Subcutaneous abdominal adipose tissue (tissue), 5 donors: Measurements from ENCODE around the gene SGF29.

ENCODE experiments used
- H3K27ac ChIP-seq: one replicate; pipeline ENCODE4 v1.7.0; 2013; ENCODE audit warnings: low read depth, mild to moderate bottlenecking, inconsistent platforms, low read length, moderate library complexity
- H3K27me3 ChIP-seq, 5 donors: one replicate each; pipeline ENCODE4 v1.7.0; 2013; ENCODE audit warnings: low read length in 5 of 5, inconsistent platforms in 1 of 5; ENCODE audit not compliant: control insufficient read depth in 5 of 5, insufficient read depth in 4 of 5
- H3K36me3 ChIP-seq, 5 donors: one replicate each; pipeline ENCODE4 v1.7.0; 2013; ENCODE audit warnings: low read length in 5 of 5; ENCODE audit not compliant: control insufficient read depth in 5 of 5, insufficient read depth in 5 of 5
- H3K4me1 ChIP-seq, 5 donors: one replicate each; pipeline ENCODE4 v1.7.0; 2013; ENCODE audit warnings: low read length in 5 of 5, mild to moderate bottlenecking in 3 of 5, moderate library complexity in 1 of 5; ENCODE audit not compliant: control insufficient read depth in 5 of 5, insufficient read depth in 5 of 5
- H3K4me3 ChIP-seq, 5 donors: one replicate each; pipeline ENCODE4 v1.7.0; 2013; ENCODE audit warnings: low read length in 5 of 5, low read depth in 1 of 5
- H3K9ac ChIP-seq, 5 donors: one replicate each; pipeline ENCODE4 v1.7.0; 2013; ENCODE audit warnings: low read length in 5 of 5, mild to moderate bottlenecking in 4 of 5, moderate library complexity in 3 of 5
- H3K9me3 ChIP-seq, 5 donors: one replicate each; pipeline ENCODE4 v1.7.0; 2013; ENCODE audit warnings: low read length in 5 of 5; ENCODE audit not compliant: control insufficient read depth in 5 of 5
- donor health status: healthy.
- donor health status: healthy.
- donor health status: healthy.
- donor health status: healthy.
- donor health status: healthy.

The SGF29 gene

DNA sequence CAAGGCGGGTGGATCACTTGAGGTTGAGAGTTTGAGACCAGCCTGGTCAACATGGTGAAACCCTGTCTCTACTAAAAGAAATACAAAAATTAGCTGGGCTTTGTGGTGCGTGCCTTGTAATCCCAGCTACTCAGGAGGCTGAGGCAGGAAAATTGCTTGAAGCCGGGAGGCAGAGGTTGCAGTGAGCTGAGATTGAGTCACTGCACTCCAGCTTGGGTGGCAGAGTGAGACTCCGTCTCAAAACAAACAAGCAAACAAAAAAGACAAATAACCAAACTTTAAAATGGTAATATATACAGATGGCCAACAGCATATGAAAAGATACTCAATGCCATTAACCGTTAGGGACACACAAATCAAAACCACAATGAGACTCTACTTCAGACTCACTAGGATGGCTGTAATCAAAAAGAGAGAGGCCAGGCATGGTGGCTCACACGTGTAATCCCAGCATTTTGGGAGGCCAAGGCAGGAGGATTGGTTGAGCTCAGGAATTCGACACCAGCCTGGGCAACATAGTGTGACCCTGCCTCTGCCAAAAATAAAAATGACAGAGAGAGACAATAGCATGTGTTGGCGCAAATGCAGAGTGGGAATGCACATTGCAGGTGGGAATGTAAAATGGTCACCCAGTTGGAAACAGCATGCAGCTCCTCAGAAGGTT, 21.9 kb downstream of the SGF29 start:
- Histone ChIP-seq H3K27me3 (no peaks in the 10 kb centered on the region), H3K4me1 (peaks cover 2 to 25% (median 19%) of the 10 kb centered on the region in 5 donors), H3K36me3 (peaks cover 0 to 5% (median 0%) of the 10 kb centered on the region in 5 donors)

DNA sequence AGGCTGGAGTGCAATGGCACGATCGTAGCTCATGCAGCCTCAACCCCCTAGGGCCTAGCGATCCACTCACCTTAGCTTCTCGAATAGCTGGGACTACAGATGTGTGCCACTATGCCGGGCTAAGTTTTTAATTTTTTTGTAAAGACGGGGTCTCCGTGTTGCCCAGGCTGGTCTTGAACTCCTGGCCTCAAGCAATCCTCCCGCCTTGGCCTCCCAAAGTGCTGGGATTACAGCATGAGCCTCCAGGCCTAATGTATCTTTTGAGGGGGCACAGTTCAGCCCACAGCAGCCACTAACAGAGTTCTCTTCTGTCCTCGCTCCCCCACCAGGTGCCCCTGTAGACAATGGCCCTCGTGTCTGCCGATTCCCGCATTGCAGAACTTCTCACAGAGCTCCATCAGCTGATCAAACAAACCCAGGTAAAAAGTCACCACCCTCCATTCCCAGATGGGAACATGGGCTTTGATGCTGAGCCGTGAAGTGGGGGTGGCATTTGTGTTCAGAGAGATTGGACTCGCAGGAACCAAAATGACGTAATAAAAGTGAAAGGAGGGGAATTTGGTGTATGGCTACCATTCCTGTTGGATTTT, 27.1 kb downstream of the SGF29 start:
- Histone ChIP-seq H3K9ac (no peak overlapping the region), H3K27me3 (no peaks in the 10 kb centered on the region), H3K36me3 (peaks cover 3 to 42% (median 34%) of the 10 kb centered on the region in 5 donors), H3K27ac (no peak overlapping the region), H3K4me3 (no peak overlapping the region), H3K9me3 (no peaks in the 10 kb centered on the region), H3K4me1 (no peaks in the 10 kb centered on the region)

More for the DNA sequence above, 21.9 kb downstream of the SGF29 start:
- H3K27ac ChIP-seq, result no peak overlapping the region
- no peak overlapping the region for H3K4me3 ChIP-seq
- H3K9me3 ChIP-seq, result no peaks in the 10 kb centered on the region
- H3K9ac ChIP-seq, result no peak overlapping the region

GRCh38 chr16:28585674-28586073, 32.0 kb downstream of the SGF29 start:
- Histone ChIP-seq H3K27ac (no peak overlapping the region), H3K27me3 (no peaks in the 10 kb centered on the region), H3K4me3 (no peak overlapping the region), H3K36me3 (peaks cover 3 to 83% (median 71%) of the 10 kb centered on the region in 5 donors), H3K9ac (no peak overlapping the region), H3K9me3 (no peaks in the 10 kb centered on the region), H3K4me1 (no peaks in the 10 kb centered on the region)

GRCh38 chr16:28586466-28586865, 32.7 kb downstream of the SGF29 start:
- Histone ChIP-seq H3K4me1 (no peaks in the 10 kb centered on the region), H3K27me3 (no peaks in the 10 kb centered on the region), H3K9ac (no peak overlapping the region), H3K4me3 (no peak overlapping the region), H3K27ac (no peak overlapping the region), H3K9me3 (no peaks in the 10 kb centered on the region), H3K36me3 (peaks cover 3 to 85% (median 74%) of the 10 kb centered on the region in 5 donors)

GRCh38 chr16:28587386-28587785, 33.7 kb downstream of the SGF29 start:
- H3K9me3 ChIP-seq, result no peaks in the 10 kb centered on the region
- no peak overlapping the region for H3K27ac ChIP-seq
- no peak overlapping the region for H3K4me3 ChIP-seq
- no peak overlapping the region for H3K9ac ChIP-seq
- no peaks in the 10 kb centered on the region for H3K27me3 ChIP-seq
- peaks cover 0 to 84% (median 75%) of the 10 kb centered on the region in 5 donors for H3K36me3 ChIP-seq
- no peaks in the 10 kb centered on the region for H3K4me1 ChIP-seq

DNA sequence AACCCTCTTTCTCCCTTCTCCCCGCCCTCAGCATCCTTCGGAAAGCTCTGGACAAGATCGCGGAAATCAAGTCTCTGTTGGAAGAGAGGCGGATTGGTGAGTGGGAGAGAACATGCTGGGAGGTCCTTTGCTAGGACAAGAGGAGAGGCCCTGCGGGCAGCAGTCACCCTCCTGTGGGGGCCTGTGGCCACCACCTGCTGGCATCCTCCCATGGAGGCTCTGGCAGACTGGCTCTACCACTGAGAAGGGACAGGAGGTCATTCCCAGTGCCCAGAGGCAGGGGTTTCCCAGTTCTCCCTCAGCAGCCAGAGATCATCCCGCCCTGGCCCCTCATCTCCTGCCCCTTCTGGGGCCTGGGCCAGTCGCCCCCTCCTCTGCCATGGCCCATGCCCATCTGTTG, 35.3 kb downstream of the SGF29 start:
- no peak overlapping the region for H3K9ac ChIP-seq
- no peak overlapping the region for H3K4me3 ChIP-seq
- H3K27ac ChIP-seq, result no peak overlapping the region
- peaks cover 0 to 79% (median 66%) of the 10 kb centered on the region in 5 donors for H3K36me3 ChIP-seq
- H3K27me3 ChIP-seq, result no peaks in the 10 kb centered on the region
- H3K4me1 ChIP-seq, result no peaks in the 10 kb centered on the region
- H3K9me3 ChIP-seq, result no peaks in the 10 kb centered on the region

DNA sequence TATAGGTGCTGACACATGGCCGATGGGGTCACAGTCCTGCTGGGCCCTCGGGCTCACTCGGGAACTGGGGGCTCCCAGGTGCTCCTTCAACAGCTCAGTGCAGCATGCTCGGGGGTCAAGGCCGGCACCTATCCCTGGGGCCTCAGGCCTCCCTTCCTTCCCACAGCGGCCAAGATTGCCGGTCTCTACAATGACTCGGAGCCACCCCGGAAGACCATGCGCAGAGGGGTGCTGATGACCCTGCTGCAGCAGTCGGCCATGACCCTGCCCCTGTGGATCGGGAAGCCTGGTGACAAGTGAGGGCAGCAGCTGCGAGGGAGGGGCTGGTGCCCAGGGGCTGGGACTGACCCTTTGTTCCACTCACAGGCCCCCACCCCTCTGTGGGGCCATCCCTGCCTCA, 36.2 kb downstream of the SGF29 start:
- Histone ChIP-seq H3K9ac (no peak overlapping the region), H3K4me1 (no peaks in the 10 kb centered on the region), H3K9me3 (no peaks in the 10 kb centered on the region), H3K27ac (no peak overlapping the region), H3K27me3 (no peaks in the 10 kb centered on the region), H3K4me3 (no peak overlapping the region), H3K36me3 (peaks cover 0 to 74% (median 63%) of the 10 kb centered on the region in 5 donors)

- Histone ChIP-seq H3K36me3 (peaks cover 0 to 67% (median 55%) of the 10 kb centered on the region in 5 donors), H3K27ac (no peak overlapping the region)
Measured at GRCh38 chr16:28590384-28591340, 36.9 kb downstream of the SGF29 start.

GRCh38 chr16:28591355-28591754, 37.6 kb downstream of the SGF29 start:
- Histone ChIP-seq H3K9me3 (no peaks in the 10 kb centered on the region), H3K9ac (no peak overlapping the region), H3K27ac (no peak overlapping the region), H3K4me3 (no peak overlapping the region), H3K36me3 (peaks cover 0 to 63% (median 53%) of the 10 kb centered on the region in 5 donors), H3K4me1 (peaks cover 0 to 8% (median 5%) of the 10 kb centered on the region in 5 donors), H3K27me3 (no peaks in the 10 kb centered on the region)

More at GRCh38 chr16:28590384-28591340, 36.9 kb downstream of the SGF29 start:
- Histone ChIP-seq H3K9ac (no peak overlapping the region), H3K9me3 (no peaks in the 10 kb centered on the region), H3K4me1 (peaks cover 0 to 3% (median 0%) of the 10 kb centered on the region in 5 donors), H3K27me3 (no peaks in the 10 kb centered on the region), H3K4me3 (no peak overlapping the region)
